Embryonic facial prominence (tissue), 1 donor: ENCODE measurements around the gene ONECUT3.
"Not testable (repeated sequence)": the region's sequence is repeated elsewhere in the genome, so short reads cannot be mapped to it uniquely, and the experiment has no call there.

Experiments used
- DNase-seq: peaks from one replicate; pipeline ENCODE4 v3.0.0-alpha.2; 2016; ENCODE audit errors: extremely low spot score

The ONECUT3 gene

DNA sequence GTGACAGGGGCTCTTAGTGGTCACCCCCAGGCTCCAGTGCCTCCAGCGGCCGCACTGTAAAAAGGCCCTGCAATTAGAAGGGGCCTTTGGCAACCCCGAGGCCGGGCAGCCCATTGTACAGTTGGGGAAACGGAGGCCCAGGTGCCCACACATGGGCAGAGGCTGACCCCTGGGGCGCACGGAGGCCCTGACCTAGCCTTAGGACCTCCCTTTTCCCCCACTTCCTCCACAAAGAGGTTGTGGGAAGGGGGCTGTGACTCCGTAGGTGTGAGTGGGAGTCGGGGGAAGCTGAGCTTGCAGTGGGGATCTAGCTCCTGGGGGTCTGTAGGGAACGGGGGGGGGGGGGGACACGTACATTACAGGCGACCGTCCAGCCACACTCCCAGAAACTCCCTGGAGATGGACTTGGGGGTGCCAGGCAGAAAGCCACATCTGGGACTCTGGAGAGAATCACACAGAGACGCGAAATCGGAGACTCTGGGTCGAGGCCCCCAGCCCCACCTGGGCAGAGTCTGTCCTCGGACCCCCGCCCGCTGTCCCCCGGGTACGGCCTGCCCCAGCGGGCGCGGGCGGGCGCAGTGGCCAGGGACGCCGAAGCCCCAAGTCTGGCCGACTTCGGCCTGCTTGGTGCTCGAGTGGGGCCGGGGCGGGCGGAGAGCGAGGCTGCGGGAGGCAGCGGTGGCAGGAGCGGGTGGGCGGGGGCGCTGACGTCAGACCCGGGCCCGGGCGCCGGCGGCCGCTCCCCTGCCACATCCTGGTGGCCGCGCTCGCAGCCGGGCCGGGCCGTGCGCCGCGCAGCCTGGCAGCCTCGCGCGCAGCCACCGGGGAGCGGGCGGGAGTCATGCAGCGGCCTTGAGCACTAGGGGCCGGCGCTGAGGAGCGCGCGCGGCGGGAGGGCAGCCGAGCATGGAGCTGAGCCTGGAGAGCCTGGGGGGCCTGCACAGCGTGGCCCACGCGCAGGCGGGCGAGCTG is at the start of gene ONECUT3:
Gene ONECUT3 (plus strand): TSS at position 750 of the 972 bp plus-strand sequence. CDS start 157 bp downstream, at position 907.
- no peak for DNase-seq

DNA sequence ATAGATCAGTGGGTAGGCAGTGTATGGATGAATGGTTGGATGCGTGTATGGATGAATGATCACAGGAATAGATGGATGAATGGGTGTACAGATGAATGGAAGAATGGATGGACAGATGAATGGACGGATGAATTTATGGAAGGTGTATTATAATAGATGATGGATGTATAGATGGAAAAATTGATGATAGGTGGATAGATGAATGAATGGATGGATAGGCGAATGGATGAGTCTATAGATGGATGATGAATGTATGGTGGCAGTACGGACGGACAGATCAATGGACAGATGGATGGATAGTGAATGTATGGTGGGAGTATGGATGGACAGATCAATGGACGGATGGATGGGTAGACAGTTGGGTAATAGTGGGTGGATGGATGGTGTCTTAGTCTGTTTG is 49.0 kb upstream of the ONECUT3 start:
- no peak for DNase-seq

DNA sequence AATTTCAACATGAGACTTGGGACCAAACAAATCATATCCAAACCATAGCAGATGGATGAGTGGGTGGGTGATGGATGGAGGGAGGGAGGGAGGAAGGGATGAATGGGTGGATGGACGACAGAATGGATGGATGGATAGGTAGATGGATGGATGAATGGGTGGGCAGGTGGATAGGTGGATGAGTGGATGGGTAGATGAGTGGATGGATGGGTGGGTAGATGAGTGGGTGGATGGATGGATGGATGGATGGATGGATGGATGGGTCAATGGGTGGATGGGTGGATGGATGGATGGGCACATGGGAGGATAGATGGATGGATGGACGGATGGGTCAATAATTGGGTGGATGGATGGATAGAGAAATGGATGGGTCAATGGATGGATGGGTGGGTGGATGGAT is 47.9 kb upstream of the ONECUT3 start:
- DNase-seq = no peak

DNA sequence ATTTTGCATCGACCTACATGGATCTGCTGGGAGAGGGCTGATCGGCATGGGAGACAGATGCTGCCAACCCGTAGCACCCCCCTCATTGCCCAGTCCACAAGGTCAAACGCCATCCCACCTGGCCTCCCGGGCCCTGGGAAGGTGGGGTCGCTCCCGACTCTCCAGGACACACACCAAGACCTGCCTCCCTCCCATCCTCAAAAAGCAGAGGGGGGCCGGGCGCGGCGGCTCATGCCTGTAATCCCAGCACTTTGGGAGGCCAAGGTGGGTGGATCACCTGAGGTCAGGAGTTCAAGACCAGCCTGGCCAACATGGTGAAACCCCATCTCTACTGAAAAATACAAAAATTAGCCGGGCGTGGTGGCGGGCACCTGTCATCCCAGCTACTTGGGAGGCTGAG is 46.7 kb upstream of the ONECUT3 start:
- DNase-seq = not testable (repeated sequence)

DNA sequence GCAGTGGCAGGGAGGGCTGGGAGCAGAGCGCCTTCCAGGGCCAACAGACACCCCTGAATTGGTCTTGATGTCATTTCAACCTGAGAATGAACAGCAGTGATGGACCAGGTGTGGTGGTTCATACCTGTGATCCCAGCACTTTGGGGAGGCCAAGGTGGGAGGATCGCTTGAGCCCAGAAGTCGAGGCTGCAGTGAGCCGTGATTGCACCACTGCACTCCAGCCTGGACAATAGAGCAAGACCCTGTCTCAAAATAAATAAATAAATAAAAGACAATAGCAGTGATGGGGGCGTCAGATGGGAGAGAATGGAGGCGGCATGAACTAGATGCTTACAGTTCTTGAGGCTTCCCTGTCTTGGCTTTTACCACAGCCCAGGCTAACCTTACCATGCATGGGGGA is 46.1 kb upstream of the ONECUT3 start:
- no peak for DNase-seq

DNA sequence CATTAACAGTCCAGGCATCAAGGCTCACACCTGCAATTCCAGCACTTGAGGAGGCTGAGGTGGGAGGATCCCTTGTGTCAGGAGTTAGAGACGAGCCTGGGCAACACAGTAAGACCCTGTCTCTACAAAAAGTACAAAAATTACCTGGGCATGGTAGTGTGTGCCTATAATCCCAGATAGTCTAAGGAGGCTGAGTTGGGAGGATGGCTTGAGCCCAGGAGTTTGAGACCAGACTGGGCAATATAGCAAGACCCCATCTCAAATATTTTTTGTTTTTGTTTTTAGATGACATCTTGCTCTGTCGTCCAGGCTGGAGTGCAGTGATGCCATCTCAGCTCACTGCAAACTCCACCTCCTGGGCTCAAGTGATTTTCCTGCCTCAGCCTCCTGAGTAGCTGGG is 40.1 kb upstream of the ONECUT3 start:
- DNase-seq = no peak

DNA sequence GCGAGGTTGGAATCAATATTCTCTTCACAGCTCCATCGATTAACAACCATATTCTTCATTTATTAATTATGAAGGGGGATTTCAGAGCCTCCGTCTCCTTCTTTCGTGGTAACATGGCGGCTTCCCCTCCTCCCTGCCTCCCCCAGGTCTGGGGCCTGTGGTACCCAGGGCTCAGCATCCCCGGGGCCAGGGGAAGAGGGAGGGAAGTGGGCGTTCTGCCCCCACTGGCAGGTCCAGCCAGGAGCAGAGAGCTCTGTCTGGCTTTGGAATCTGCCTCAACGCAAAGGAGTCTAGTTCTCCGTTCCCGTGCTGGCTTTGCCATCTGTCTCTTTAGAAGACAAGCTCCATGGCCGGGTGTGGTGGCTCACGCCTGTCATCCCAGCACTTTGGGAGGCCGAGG is 37.8 kb upstream of the ONECUT3 start:
- DNase-seq = no peak

DNA sequence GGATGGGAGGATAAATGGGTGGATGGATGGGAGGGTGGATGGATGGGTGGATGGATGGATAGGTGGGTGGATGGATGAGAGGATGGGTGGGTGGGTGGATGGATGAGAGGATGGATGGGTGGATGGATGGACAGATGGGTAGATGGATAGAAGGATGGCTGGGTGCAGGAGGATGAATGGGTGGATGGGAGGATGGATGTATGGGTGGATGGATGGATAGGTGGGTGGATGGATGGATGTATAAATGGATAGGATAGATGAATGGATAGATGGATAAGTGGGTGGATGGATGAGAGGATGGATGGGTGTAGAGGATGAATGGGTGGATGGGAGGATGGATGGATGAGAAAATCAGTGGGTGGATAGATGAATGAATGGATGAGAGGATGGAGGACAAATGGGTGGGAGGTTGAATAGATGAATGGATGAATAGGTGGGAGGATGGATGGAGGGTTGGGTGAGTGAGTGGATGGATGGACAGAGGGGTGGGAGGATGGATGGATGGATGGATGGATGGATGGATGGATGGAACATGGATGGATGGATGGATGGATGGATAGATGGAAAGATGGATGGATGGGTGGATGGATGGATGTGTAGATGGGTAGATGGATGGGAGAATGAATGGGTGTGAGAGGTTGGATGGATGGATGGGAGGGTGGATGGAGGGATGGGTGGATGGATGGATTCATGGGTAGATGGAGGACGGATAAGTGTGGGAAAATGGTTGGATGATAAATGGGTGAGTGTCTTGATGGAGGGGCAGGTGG is 35.9 kb upstream of the ONECUT3 start:
- DNase-seq = no peak

DNA sequence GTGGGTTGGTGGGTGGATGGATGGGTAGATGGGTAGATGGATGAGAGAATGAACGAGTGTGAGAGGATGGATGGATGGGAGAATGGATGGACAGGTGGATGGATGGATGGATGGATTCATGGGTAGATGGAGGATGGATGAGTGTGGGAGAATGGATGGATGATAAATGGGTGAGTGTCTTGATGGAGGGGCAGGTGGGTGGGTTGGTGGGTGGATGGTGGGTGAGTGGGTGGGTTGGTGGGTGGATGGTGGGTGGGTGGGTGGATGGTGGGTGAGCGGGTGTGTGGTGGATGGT is 35.4 kb upstream of the ONECUT3 start:
- no peak for DNase-seq

DNA sequence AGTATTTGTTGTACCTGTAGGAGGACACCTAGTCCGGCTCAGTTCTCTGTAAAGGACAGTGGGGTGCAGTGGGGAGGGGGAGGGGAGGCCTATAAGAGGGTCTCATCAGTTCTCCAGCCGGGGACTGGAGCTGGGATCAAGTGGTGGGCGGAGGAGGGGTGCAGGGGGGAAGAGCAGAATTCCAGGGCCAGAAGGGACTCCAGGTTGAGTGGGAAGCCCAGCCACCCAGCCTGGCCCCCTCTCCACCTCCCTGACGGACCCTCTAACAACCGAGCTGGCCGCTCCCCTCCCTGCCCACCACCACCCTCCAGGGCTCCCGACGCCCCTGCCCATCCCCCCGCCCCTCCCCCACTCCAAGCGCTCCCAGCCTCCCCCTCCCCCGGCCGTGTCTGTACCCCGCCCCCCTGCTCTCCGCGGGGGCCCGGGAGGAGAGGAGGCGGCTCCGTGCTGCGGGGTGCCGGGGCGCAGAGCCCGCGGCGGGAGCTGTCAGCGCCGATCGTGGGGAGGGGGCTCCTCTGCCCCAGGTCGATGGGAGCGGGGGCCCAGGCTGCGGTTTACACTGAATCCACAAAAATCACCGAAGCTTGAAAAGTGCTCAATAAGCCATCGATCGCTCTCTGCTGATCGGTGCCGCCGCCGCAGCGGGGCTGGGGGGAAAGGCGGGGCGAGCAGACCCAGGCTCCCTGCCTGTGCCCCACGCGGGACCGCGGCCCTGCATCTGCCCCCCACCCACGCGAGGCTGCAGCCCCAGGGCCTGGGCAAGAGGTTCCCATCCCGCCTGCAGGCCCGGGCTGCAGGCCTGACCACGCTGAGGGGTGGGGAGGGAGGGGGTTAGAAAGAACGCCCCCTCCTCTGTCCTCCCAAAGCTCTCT is 34.6 kb upstream of the ONECUT3 start:
- no peak for DNase-seq

DNA sequence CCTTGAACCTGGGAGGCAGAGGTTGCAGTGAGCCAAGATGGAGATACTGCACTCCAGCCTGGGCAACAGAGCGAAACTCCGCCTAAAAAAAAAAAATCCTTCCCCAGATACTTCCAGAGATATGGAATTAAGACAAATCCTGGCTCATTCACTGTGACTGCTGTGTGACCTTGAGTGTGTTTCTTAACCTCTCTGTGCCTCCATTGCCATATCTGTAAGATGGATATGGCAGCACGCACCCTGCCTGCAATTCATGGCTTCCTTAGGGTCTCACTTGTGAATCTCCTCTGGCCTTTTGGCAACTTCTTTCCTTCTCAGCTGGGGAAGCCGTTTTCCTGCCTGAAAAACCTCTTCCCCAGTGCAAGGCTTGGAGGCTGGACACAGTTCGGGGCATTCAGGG is 33.8 kb upstream of the ONECUT3 start:
- DNase-seq = no peak

DNA sequence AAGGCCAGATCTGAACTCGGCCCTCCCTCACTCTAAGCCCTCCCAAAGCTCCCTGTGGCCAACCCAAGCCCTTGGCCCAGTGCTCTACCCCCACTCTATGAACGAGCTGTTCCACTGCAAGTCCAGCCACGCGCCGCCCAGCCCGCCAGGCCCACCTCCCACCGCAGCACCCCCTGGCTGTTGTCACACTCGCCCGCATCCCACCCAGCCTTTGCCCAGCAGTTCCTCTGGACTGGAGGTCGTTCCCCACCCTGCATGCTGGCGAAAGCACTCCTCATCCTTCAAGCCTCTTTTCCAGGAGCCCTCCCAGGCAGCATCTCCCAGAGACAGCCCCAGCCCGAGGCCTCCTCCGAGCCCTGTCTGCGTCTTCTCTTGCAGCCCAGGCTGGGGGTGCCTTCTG is 33.1 kb upstream of the ONECUT3 start:
- DNase-seq = no peak

DNA sequence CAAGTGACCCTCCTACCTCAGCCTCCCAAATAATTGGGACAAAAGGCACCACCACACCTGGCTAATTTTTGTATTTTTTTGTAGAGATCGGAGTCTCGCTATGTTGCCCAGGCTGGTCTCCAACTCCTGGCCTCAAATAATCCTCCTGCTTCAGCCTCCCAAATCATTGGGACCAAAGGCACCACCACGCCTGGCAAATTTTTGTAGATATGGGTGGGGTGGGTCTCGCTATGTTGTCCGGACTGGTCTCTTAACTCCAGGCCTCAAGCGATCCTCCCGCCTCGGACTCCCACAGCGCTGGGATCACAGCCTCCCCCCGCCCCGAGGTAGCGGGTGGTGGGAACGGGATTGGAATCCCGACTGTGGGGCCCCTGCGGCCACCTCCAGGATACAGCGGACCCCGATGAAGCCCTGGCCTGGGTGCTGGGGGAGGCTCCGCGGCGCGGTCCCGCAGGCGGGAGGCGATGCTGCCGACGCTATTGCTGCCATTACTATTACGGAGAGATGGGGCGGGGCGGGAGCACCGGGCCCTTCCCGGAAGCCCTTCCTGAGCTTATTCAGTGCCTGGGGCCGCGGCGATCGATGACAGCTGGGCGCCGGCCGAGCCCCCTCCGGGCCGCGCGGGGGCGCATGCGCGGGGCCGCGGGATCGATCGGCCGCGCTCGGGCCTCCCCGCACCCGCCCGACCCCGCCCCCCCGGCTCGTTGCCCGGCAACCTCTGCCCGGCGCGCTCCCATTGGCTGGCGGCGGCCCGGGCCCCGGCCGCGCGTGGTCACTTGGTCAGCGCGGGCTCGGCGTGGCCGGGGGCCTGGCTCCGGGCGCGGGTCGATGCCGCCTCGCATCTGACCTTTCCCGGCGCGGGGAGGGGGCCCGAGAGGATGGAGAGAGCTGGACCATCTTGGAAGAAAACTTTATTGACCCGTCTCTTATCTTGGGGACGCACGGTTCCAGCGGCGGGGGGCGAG is 27.9 kb upstream of the ONECUT3 start:
- DNase-seq = no peak

DNA sequence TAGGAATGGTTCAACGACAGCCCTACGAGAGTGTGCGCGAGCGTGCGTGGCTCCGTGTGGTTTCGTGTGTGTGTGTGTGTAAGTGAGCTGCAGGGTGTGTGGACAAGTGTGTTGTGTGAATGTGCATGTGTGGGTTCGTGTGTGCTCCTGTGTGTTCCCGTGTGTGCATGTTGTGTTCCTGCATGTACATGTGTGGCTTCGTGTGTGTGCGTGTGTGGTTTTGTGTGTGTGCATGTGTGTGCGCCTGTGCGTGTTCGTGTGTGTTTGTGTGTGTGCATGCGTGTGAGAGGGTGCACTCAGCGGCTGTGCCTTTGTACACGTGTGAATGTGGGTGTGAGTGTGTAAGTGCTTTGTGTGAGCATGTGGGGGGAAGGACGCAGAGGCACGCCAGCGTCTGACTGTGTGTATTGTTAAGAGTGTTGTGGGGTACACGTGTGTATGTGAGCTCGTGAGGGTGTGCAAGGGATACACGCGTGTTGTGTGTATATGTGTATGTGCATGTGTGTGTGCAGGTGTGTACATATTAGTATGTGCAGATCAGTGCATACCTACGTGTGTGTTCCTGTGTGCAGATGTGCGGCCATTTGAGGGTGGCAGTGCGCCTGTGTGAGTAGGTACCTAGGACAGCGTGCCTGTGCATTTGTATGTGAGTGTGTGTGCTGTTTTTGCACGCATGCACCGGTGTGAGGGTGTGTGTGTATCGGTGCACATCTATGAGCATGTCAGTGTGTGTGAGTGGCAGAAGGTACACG is 24.3 kb upstream of the ONECUT3 start:
- no peak for DNase-seq

DNA sequence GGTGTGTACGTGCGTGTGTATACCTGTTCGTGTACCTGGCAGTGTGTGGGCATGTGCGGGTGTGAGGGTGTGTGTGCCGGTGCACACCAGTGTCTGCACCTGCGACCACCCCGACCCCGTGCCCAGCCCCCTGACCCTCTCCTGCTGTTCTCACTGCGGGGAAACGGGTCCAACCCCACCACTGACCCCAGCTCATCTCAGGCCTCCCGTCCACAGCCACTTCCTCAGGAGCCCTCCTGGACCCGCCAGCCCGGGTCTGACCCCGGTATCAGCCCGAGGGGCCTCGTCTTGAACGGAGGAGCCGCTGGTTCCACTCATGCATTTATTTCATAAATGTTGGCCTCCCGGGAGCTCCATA is 23.8 kb upstream of the ONECUT3 start:
- no peak for DNase-seq

DNA sequence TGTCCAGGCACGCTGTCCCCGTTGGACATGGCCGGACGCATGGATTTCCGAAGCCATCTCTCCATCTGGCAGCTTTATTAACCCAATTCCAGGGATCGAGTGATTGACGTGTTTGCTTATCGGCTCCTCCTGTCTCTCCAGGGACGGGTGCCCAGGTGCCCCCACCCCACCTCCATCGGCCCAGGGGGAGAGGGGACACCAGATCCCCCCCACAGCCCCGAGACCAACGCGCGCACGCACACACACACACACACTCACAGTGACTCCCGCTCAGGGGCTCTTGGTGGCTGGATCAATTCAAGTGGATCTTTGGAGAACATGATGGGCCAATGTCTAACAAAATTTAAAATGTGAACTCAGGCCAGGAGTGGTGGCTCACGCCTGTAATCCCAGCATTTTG is 23.1 kb upstream of the ONECUT3 start:
- DNase-seq = no peak

DNA sequence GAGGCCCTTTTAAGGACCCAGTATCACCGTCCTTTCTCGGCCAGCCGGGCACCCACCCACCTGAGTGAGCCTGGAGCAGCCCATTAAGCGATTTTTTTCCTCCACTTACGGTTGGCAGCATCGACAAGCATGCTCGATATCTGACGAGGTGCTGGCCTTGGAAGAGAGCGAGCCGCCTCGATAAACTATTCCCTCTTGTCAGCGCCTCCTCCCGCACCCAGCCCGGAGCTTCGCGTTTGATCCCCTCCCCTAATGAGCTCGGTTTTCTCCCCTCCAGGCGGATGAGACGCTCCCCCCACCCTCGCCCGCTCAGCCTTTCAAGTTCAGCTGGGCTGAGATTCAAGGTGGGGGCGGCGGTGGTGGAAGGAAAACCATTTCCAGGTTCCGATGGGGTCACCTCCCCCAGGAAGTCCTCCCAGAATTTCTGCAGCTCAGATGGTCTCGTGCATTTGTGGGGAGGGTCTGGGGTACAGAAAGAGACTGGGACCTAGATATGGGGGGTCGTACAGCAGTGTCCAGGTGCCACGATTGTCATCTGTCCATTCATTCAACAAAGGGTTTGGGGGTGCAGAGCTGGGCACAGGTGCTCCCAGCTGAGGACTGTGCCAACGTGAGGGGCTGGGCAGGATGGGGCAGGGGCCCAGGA is 18.9 kb upstream of the ONECUT3 start:
- no peak for DNase-seq

DNA sequence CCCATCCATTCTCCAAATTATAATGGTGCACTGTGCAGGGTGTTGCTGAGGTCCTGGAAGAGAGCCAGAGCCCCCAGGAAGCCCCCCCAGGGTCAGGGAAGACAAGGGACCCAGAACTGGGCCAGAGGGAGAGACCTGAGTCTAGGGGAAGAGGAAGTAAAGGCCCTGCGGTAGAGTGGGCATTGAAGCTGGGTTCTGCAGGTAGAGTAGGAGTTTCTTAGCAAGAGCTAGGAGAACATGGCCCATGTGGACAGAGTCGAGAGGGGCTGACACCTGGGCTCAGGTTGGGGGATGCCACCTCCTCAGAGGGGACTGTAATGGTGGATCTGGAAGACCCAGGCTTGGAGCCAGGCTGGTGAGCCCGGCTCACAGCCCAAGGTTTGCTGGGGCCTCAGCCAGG is 17.0 kb upstream of the ONECUT3 start:
- no peak for DNase-seq

DNA sequence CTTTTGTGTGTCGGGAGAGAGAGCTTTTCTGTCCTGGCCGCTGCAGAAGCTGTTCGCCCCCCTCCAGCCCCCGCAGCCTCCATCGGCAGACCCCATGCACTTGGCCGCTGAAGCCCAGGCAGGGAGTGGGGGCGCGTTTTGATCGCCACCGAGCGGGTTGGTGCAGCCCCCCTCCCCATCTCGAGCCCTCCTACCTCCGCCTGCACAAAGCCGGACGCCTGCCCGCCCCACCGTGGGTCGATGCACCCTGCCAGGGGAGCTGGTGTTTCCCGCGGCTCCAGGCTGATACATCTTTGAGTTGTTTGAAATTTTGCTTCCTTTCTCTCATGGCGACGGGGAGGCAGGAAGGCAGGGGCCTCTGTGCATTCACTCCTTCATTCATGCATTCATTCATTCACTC is 16.4 kb upstream of the ONECUT3 start:
- no peak for DNase-seq
